ENCODE data around the gene LYPD8. TPM values are rescaled to one million over a fixed set of nuclear protein-coding genes. Genes with fewer than 3 reads are reported as not detected.

The LYPD8 gene
- total and polyA plus RNA-seq, 9 of the 15 experiments (the other 6 are each of a cell fraction or from before 2014, with no cell fraction given), result 0.50 to 2.1 (median 1.3) TPM

DNA sequence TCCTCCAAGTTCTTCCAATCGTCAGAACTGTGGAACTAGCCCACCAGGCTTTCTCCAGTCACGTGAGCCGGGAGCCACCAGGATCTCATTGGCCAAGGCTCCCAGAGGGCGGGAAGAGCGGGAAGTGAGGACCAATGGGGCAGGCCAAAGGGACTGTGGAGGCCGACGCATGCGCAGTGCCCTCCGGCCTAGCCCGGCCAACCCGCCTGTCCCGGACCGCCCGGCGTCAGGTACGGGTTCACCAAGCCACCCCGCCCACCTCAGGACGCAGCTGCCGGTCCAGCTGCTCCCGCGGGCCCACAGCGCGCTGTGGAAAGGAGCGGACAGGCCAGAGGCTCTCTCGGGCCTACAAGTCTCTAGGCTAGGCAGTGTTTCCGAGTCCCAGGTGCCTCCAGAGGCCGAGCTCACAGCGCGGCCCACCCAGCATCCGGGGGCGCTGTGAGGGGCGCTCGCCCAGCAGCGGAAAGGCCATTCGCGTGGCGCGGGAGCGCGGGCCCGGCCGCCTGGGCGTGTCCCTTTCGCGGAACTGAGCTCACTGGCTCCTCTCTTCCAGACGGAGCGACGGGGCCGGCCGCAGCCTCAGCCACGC is 63.9 kb downstream of the LYPD8 start (continued):
- TF ChIP-seq, protein P1, sequence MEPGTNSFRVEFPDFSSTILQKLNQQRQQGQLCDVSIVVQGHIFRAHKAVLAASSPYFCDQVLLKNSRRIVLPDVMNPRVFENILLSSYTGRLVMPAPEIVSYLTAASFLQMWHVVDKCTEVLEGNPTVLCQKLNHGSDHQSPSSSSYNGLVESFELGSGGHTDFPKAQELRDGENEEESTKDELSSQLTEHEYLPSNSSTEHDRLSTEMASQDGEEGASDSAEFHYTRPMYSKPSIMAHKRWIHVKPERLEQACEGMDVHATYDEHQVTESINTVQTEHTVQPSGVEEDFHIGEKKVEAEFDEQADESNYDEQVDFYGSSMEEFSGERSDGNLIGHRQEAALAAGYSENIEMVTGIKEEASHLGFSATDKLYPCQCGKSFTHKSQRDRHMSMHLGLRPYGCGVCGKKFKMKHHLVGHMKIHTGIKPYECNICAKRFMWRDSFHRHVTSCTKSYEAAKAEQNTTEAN (CRISPR knock-in tag; IDR thresholded peaks at IDR 0.05), result 0 out of 2 replicates have a peak, but pooled peaks have one; percentile 51
- TF ChIP-seq NBN (IDR thresholded peaks at IDR 0.05; ENCODE audit: low read depth), result no peak
- TF ChIP-seq CGGBP1 (CRISPR knock-in tag; IDR thresholded peaks at IDR 0.05), result no peak
- no peak for TF ChIP-seq EP300 (IDR thresholded peaks at IDR 0.05; ENCODE audit: low read length)
- TF ChIP-seq SAFB (IDR thresholded peaks at IDR 0.05; ENCODE audit: borderline replicate concordance, low read depth, low read length), result no peak
- no peak for TF ChIP-seq CBFA2T3 (IDR thresholded peaks at IDR 0.05)
- TF ChIP-seq FOXA1 (IDR thresholded peaks at IDR 0.05; ENCODE audit: borderline replicate concordance), result no peak
- no peak for TF ChIP-seq ZFP1 (CRISPR knock-in tag; IDR thresholded peaks at IDR 0.05)
- TF ChIP-seq DPF2 (IDR thresholded peaks at IDR 0.05), result no peak
- no peak for TF ChIP-seq JUND (IDR thresholded peaks at IDR 0.05; ENCODE audit: borderline replicate concordance, low read depth, low read length)
- TF ChIP-seq JUND (tag; IDR thresholded peaks at IDR 0.05; ENCODE audit: borderline replicate concordance, low read depth, low read length), result no peak
- no peak for TF ChIP-seq ZNF174 (CRISPR knock-in tag; IDR thresholded peaks at IDR 0.05)
- TF ChIP-seq ZFP30 (CRISPR knock-in tag; IDR thresholded peaks at IDR 0.05; ENCODE audit: borderline replicate concordance), result no peak
- no peak for TF ChIP-seq ARID2 (IDR thresholded peaks at IDR 0.05)
- no peak for TF ChIP-seq HLTF (IDR thresholded peaks at IDR 0.05)
- 0 out of 2 replicates have a peak, but pooled peaks have one; percentile 40 for TF ChIP-seq NR1H2 (CRISPR knock-in tag; IDR thresholded peaks at IDR 0.05)
- no peak for TF ChIP-seq JUN (IDR thresholded peaks at IDR 0.05; ENCODE audit: borderline replicate concordance, low read depth, low read length)
- no peak for TF ChIP-seq JUN (CRISPR knock-in tag; IDR thresholded peaks at IDR 0.05; ENCODE audit: borderline replicate concordance)
- TF ChIP-seq ELF1 (tag; IDR thresholded peaks at IDR 0.05), result no peak
- TF ChIP-seq PHB2 (IDR thresholded peaks at IDR 0.05; ENCODE audit: low read depth), result no peak
- peak; percentile 68 for TF ChIP-seq POLR2G (IDR thresholded peaks at IDR 0.05; ENCODE audit: low read depth, low read length)
- no peak for TF ChIP-seq ZNF277 (CRISPR knock-in tag; IDR thresholded peaks at IDR 0.05; ENCODE audit: borderline replicate concordance)
- 0 out of 2 replicates have a peak, but pooled peaks have one; percentile 28 for TF ChIP-seq DIDO1 (tag; IDR thresholded peaks at IDR 0.05; ENCODE audit: low read depth)
- TF ChIP-seq ZNF507 (tag; conservative IDR thresholded peaks at IDR 0.05), result no peak
- TF ChIP-seq HOXB6 (CRISPR knock-in tag; IDR thresholded peaks at IDR 0.05; ENCODE audit: borderline replicate concordance), result no peak
- TF ChIP-seq, protein P2, sequence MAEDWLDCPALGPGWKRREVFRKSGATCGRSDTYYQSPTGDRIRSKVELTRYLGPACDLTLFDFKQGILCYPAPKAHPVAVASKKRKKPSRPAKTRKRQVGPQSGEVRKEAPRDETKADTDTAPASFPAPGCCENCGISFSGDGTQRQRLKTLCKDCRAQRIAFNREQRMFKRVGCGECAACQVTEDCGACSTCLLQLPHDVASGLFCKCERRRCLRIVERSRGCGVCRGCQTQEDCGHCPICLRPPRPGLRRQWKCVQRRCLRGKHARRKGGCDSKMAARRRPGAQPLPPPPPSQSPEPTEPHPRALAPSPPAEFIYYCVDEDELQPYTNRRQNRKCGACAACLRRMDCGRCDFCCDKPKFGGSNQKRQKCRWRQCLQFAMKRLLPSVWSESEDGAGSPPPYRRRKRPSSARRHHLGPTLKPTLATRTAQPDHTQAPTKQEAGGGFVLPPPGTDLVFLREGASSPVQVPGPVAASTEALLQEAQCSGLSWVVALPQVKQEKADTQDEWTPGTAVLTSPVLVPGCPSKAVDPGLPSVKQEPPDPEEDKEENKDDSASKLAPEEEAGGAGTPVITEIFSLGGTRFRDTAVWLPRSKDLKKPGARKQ (CRISPR knock-in tag; IDR thresholded peaks at IDR 0.05), result no peak
- no peak for TF ChIP-seq RCOR1 (IDR thresholded peaks at IDR 0.05; ENCODE audit: borderline replicate concordance in 1 of 2, low read depth in 2 of 2, low read length in 2 of 2)
- TF ChIP-seq ZNF431 (CRISPR knock-in tag; IDR thresholded peaks at IDR 0.05), result peak; percentile 85; the same call in 1 of the 2 replicates

Measured in K562 (cell line).